ENCODE measurements around the gene SEMA3F. TPM values are rescaled to one million over a fixed set of nuclear protein-coding genes. Genes with fewer than 3 reads are reported as not detected.

Gene SEMA3F
- total and polyA plus RNA-seq, 8 donors: 26.0 to 56.2 (median 46.7) TPM

DNA sequence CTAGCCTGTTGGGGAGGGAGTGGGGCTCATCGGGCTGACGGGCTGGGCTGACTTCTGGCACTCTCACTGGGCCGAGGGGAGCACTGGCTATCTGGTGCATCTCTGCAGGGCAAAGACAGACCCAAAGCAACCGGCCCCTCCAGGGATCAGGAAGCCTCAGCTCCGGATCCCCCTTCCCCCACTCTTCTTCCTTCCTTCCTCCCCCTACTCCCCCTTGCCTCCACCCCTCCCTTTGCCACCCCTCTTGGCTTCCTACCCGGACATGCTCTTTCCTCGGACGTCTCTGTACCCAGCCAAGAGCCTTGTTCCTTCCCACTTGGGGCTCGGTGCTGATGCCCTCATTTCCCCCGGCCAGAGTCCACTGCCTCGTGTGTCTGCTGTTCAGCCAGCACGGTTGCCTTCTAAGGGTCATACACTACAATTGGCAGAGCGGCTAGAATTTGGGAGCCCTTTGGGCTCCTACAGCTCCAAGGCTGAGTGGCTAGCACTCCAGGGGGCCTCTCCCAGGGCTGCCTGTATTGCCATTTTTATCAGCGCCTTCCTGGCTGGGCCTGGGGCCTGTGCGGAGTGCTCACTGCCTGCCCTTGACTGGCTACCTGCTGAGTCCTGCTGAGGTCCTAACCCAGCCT lies 10.9 kb downstream of the SEMA3F start:
- peaks cover 28 to 78% of the 10 kb centered on the region in 2 donors for H3K4me1 ChIP-seq
- H3K36me3 ChIP-seq: no peaks in the 10 kb centered on the region
- H3K27me3 ChIP-seq: no peaks in the 10 kb centered on the region
- peak overlapping the region; percentile 60 to 73 for H3K27ac ChIP-seq
- DNase-seq (no peak), ATAC-seq (peak; percentile 2)
- no peak overlapping the region for H3K4me3 ChIP-seq
- no peaks in the 10 kb centered on the region for H3K9me3 ChIP-seq
- TF ChIP-seq, protein P1, sequence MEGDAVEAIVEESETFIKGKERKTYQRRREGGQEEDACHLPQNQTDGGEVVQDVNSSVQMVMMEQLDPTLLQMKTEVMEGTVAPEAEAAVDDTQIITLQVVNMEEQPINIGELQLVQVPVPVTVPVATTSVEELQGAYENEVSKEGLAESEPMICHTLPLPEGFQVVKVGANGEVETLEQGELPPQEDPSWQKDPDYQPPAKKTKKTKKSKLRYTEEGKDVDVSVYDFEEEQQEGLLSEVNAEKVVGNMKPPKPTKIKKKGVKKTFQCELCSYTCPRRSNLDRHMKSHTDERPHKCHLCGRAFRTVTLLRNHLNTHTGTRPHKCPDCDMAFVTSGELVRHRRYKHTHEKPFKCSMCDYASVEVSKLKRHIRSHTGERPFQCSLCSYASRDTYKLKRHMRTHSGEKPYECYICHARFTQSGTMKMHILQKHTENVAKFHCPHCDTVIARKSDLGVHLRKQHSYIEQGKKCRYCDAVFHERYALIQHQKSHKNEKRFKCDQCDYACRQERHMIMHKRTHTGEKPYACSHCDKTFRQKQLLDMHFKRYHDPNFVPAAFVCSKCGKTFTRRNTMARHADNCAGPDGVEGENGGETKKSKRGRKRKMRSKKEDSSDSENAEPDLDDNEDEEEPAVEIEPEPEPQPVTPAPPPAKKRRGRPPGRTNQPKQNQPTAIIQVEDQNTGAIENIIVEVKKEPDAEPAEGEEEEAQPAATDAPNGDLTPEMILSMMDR (IDR thresholded peaks at IDR 0.05): no peak
- intact Hi-C loops (cut with DNase I): no loop called here

GRCh38 chr3:50166620-50167019 lies 11.5 kb downstream of the SEMA3F start:
- Histone ChIP-seq H3K27me3 (no peaks in the 10 kb centered on the region), H3K9me3 (no peaks in the 10 kb centered on the region), H3K36me3 (no peaks in the 10 kb centered on the region), H3K27ac (peak overlapping the region; percentile 60 to 73), H3K4me1 (peaks cover 34 to 79% of the 10 kb centered on the region in 2 donors), H3K4me3 (no peak overlapping the region)
- TF ChIP-seq, protein P1 (IDR thresholded peaks at IDR 0.05): no peak
- DNase-seq: no peak
- no peak for ATAC-seq
- intact Hi-C loops (cut with DNase I): no loop called here

GRCh38 chr3:50167069-50167840 lies 12.1 kb downstream of the SEMA3F start:
- Histone ChIP-seq H3K27ac (peak overlapping the region; percentile 60 to 73), H3K4me1 (peaks cover 35 to 80% of the 10 kb centered on the region in 2 donors), H3K9me3 (no peaks in the 10 kb centered on the region), H3K4me3 (no peak overlapping the region), H3K27me3 (no peaks in the 10 kb centered on the region), H3K36me3 (no peaks in the 10 kb centered on the region)
- ATAC-seq: no peak
- intact Hi-C loops (cut with DNase I): no loop called here
- TF ChIP-seq, protein P1 (IDR thresholded peaks at IDR 0.05): no peak
- no peak for DNase-seq

- peak overlapping the region in 1 of 2 donors; percentile 73 for H3K27ac ChIP-seq
- peaks cover 35 to 82% of the 10 kb centered on the region in 2 donors for H3K4me1 ChIP-seq
- no peaks in the 10 kb centered on the region for H3K36me3 ChIP-seq
- DNase-seq (no peak), ATAC-seq (no peak)
- H3K27me3 ChIP-seq: no peaks in the 10 kb centered on the region
- intact Hi-C loops (cut with DNase I): no loop called here
- H3K9me3 ChIP-seq: no peaks in the 10 kb centered on the region
- no peak overlapping the region for H3K4me3 ChIP-seq
- TF ChIP-seq, protein P1 (IDR thresholded peaks at IDR 0.05): no peak
Observed at GRCh38 chr3:50167841-50168209, 12.7 kb downstream of the SEMA3F start.

DNA sequence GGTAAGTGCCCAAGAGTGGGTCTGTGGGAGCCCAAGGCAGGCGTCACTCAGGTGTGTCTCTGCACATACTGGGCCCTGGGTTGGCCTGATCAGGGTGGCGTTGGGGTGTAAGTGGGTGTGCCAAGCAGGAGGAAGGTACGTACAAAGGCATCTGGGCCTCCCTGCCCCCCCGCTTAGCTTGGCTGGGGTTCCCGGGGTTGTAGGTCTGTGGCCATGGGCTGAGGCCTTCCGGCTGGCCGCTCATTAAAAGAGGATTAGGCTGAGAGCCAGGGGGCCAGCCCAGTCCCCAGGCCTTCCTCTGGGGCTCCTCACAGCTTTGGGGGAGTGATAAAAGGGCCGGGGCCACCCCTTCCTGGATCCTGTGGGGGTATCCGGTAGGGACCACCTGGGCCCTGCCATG lies 13.3 kb downstream of the SEMA3F start:
- DNase-seq: no peak

More for the DNA sequence above, 13.3 kb downstream of the SEMA3F start:
- ATAC-seq: no peak
- H3K4me3 ChIP-seq: no peak overlapping the region
- no peaks in the 10 kb centered on the region for H3K27me3 ChIP-seq
- TF ChIP-seq, protein P1 (IDR thresholded peaks at IDR 0.05): no peak
- intact Hi-C loops (cut with DNase I): no loop called here
- no peaks in the 10 kb centered on the region for H3K36me3 ChIP-seq
- H3K4me1 ChIP-seq: peaks cover 34 to 78% of the 10 kb centered on the region in 2 donors
- peak overlapping the region in 1 of 2 donors; percentile 73 for H3K27ac ChIP-seq
- no peaks in the 10 kb centered on the region for H3K9me3 ChIP-seq

Measured in left lung (tissue), 10 donors.